ENCODE results near the gene PPP5C.

PPP5C gene

DNA sequence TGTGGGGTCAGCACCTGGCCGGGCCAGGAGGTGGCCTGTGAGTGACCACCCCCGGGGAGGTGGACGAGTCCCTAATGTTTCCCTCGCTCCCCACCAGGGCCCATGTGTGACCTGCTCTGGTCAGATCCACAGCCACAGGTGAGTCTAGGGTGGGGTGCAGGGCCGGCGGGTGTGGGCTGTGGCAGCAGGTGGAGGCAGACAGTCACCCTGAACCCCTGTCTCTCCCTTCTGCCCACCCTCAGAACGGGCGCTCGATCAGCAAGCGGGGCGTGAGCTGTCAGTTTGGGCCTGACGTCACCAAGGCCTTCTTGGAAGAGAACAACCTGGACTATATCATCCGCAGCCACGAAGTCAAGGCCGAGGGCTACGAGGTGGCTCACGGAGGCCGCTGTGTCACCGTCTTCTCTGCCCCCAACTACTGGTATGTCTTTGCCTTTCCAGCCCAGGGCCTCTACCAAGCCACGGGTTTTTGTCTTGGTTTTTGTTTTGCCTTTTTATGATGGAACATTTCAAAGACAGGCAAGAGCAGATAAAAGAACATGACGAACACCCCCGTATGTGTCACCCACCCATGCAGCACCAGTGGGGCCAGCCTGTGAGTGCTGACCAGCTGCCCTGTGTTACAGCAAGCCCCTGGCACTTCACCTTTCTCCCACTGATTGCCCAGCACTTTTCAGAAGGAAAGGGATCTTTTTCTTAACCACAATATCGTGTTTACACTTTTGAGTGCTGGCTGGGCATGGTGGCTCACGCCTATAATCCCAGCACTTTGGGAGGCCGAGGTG lies 41.6 kb downstream of the PPP5C start:
- TF ChIP-seq CTCF (IDR thresholded peaks at IDR 0.05; ENCODE audit: unreplicated experiment in 3 of 3): no peak
- H3K9me3 Mint-ChIP-seq: no peaks in the 10 kb centered on the region
- no peaks in the 10 kb centered on the region for H3K27me3 Mint-ChIP-seq (ENCODE audit: low read depth)
- no peak overlapping the region for H3K4me3 Mint-ChIP-seq
- no peak overlapping the region for H3K27ac Mint-ChIP-seq
- H3K4me1 Mint-ChIP-seq: peaks cover 18% of the 10 kb centered on the region
- H3K36me3 Mint-ChIP-seq (ENCODE audit: low read depth): peaks cover 72% of the 10 kb centered on the region

DNA sequence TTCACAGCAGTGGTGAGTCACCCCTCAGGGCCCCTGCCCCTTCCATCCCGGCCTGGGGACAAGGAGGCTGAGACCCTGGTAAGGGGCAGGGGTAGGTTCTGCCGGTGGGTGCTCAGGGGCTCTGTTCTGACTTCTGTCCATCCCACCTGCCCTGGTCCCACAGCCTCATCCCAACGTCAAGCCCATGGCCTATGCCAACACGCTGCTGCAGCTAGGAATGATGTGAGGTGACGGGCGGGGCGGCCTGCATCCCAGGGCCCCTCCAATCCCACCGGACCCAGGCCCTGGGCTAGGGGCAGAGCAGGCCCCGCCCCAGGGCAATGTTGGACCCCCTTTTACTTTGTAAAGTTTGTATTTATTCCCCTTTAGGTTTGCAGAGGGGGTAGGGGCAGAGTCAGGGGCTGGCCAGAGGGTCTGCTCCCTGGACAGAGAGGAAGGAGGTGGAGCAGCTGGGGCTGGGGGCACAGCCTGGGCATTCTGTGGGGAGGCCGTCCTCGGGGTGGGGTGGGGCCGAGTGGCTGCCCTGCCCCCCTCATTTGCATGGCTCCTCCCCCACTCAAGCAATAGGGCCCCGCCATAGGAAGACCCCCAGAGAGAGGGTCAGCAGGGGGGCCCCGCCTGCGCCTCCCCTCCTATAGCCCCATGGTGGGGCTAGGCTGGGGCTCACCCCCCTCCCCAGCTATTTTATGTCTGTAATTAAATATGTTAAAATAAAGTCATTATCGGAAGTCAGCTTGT lies 43.4 kb downstream of the PPP5C start:
- no peaks in the 10 kb centered on the region for H3K27me3 Mint-ChIP-seq (ENCODE audit: low read depth)
- H3K36me3 Mint-ChIP-seq (ENCODE audit: low read depth): peaks cover 56% of the 10 kb centered on the region
- no peak for TF ChIP-seq CTCF (IDR thresholded peaks at IDR 0.05; ENCODE audit: unreplicated experiment in 3 of 3)
- no peaks in the 10 kb centered on the region for H3K9me3 Mint-ChIP-seq
- H3K4me3 Mint-ChIP-seq: no peak overlapping the region
- H3K4me1 Mint-ChIP-seq: peaks cover 25% of the 10 kb centered on the region
- no peak overlapping the region for H3K27ac Mint-ChIP-seq

GRCh38 chr19:46390866-46391265 lies 44.0 kb downstream of the PPP5C start:
- no peaks in the 10 kb centered on the region for H3K27me3 Mint-ChIP-seq (ENCODE audit: low read depth)
- H3K27ac Mint-ChIP-seq: no peak overlapping the region
- no peak for TF ChIP-seq CTCF (IDR thresholded peaks at IDR 0.05; ENCODE audit: unreplicated experiment in 3 of 3)
- no peaks in the 10 kb centered on the region for H3K9me3 Mint-ChIP-seq
- peaks cover 54% of the 10 kb centered on the region for H3K36me3 Mint-ChIP-seq (ENCODE audit: low read depth)
- H3K4me1 Mint-ChIP-seq: peaks cover 31% of the 10 kb centered on the region
- H3K4me3 Mint-ChIP-seq: no peak overlapping the region

- H3K4me3 Mint-ChIP-seq: no peak overlapping the region
Observed at GRCh38 chr19:46391296-46392251, 44.7 kb downstream of the PPP5C start.

More at GRCh38 chr19:46391296-46392251, 44.7 kb downstream of the PPP5C start:
- Mint-ChIP-seq H3K27me3 (ENCODE audit: low read depth) (no peaks in the 10 kb centered on the region), H3K9me3 (no peaks in the 10 kb centered on the region), H3K4me1 (peaks cover 32% of the 10 kb centered on the region), H3K27ac (peak overlapping the region in 2 of 3 experiments; percentile 88 to 95), H3K36me3 (ENCODE audit: low read depth) (peaks cover 51% of the 10 kb centered on the region)
- TF ChIP-seq CTCF (IDR thresholded peaks at IDR 0.05; ENCODE audit: unreplicated experiment in 3 of 3): no peak

Measured in nephron (organoid).